Progenitor cell of endocrine pancreas (in vitro differentiated cells): ENCODE data around the gene FIG4. TPM values are rescaled to one million over a fixed set of nuclear protein-coding genes. Genes with fewer than 3 reads are reported as not detected.
"Not testable (repeated sequence)": the region's sequence is repeated elsewhere in the genome, so short reads cannot be mapped to it uniquely, and the experiment has no call there.

Source experiments
- DNase-seq: peaks from one replicate; pipeline ENCODE4 v3.0.0; 2021; ENCODE audit warnings: low spot score; ENCODE audit not compliant: unreplicated experiment
- H3K27ac Mint-ChIP-seq: 2 replicates; pipeline ENCODE4 v1.8.0; 2021; ENCODE audit warnings: mild to moderate bottlenecking, moderate library complexity, mixed read lengths
- H3K27me3 Mint-ChIP-seq: 2 replicates; pipeline ENCODE4 v1.8.0; 2021; ENCODE audit warnings: mixed read lengths
- H3K36me3 Mint-ChIP-seq: 2 replicates; pipeline ENCODE4 v1.8.0; 2022; ENCODE audit warnings: mixed read lengths; ENCODE audit not compliant: insufficient read depth
- H3K4me1 Mint-ChIP-seq: 2 replicates; pipeline ENCODE4 v1.8.0; 2021; ENCODE audit warnings: low read depth, mixed read lengths
- H3K4me3 Mint-ChIP-seq: 2 replicates; pipeline ENCODE4 v1.8.0; 2021; ENCODE audit warnings: low read depth, mild to moderate bottlenecking, moderate library complexity, mixed read lengths
- H3K9me3 Mint-ChIP-seq: 2 replicates; pipeline ENCODE4 v1.8.0; 2021; ENCODE audit warnings: low read depth, mixed read lengths
- CTCF ChIP-seq: fragments of 200-600 bp; sonication (generic); IDR thresholded peaks from one replicate; pipeline ENCODE4 v1.5.0; 2021; ENCODE audit warnings: antibody characterized with exemption, mild to moderate bottlenecking; ENCODE audit not compliant: unreplicated experiment
- total RNA-seq: library from RNA; stranded (reverse); gene quantifications from 2 replicates; pipeline ENCODE4 v1.2.1, GENCODE V29; 2021

The FIG4 gene
- total RNA-seq, 1 donor from 2014 or later, result 30.0 TPM

- no peak for TF ChIP-seq CTCF
- Mint-ChIP-seq H3K4me1 (peaks cover 2% of the 10 kb centered on the region), H3K36me3 (peaks cover 26% of the 10 kb centered on the region), H3K9me3 (peaks cover 16% of the 10 kb centered on the region), H3K27me3 (no peaks in the 10 kb centered on the region), H3K4me3 (no peak overlapping the region), H3K27ac (no peak overlapping the region)
- DNase-seq, result no peak
These were observed 30.9 kb downstream of the FIG4 start for GRCh38 chr6:109722011-109722410.

GRCh38 chr6:109722564-109723254 lies 31.6 kb downstream of the FIG4 start:
- Mint-ChIP-seq H3K9me3 (peaks cover 16% of the 10 kb centered on the region), H3K27ac (no peak overlapping the region), H3K4me3 (no peak overlapping the region), H3K27me3 (no peaks in the 10 kb centered on the region), H3K36me3 (peaks cover 26% of the 10 kb centered on the region), H3K4me1 (peaks cover 9% of the 10 kb centered on the region)
- TF ChIP-seq CTCF, result no peak
- DNase-seq, result no peak

GRCh38 chr6:109725250-109725649 lies 34.2 kb downstream of the FIG4 start:
- H3K9me3 Mint-ChIP-seq, result peaks cover 16% of the 10 kb centered on the region
- H3K4me1 Mint-ChIP-seq, result peaks cover 14% of the 10 kb centered on the region

GRCh38 chr6:109736273-109737025 lies 45.4 kb downstream of the FIG4 start:
- DNase-seq, result no peak
- Mint-ChIP-seq H3K4me1 (peaks cover 21% of the 10 kb centered on the region), H3K9me3 (no peaks in the 10 kb centered on the region), H3K27me3 (no peaks in the 10 kb centered on the region), H3K36me3 (peaks cover 18% of the 10 kb centered on the region), H3K4me3 (no peak overlapping the region), H3K27ac (no peak overlapping the region)
- TF ChIP-seq CTCF, result no peak

More at GRCh38 chr6:109725250-109725649, 34.2 kb downstream of the FIG4 start:
- not testable (repeated sequence) for H3K4me3 Mint-ChIP-seq, DNase-seq, H3K27me3 Mint-ChIP-seq, H3K27ac Mint-ChIP-seq
- H3K36me3 Mint-ChIP-seq, result peaks cover 23% of the 10 kb centered on the region

- no peaks in the 10 kb centered on the region for H3K9me3 Mint-ChIP-seq
- peaks cover 21% of the 10 kb centered on the region for H3K4me1 Mint-ChIP-seq
- no peak overlapping the region for H3K27ac Mint-ChIP-seq
- DNase-seq, result no peak
- H3K36me3 Mint-ChIP-seq, result peaks cover 18% of the 10 kb centered on the region
- no peak for TF ChIP-seq CTCF
- no peaks in the 10 kb centered on the region for H3K27me3 Mint-ChIP-seq
- no peak overlapping the region for H3K4me3 Mint-ChIP-seq
These were observed 47.2 kb downstream of the FIG4 start for GRCh38 chr6:109738255-109738654.

GRCh38 chr6:109738667-109739066 lies 47.6 kb downstream of the FIG4 start:
- Mint-ChIP-seq H3K4me1 (peaks cover 21% of the 10 kb centered on the region), H3K27me3 (no peaks in the 10 kb centered on the region), H3K27ac (no peak overlapping the region), H3K4me3 (no peak overlapping the region), H3K36me3 (peaks cover 19% of the 10 kb centered on the region), H3K9me3 (no peaks in the 10 kb centered on the region)
- no peak for DNase-seq
- TF ChIP-seq CTCF, result no peak
